ENCODE data around the gene TRIM2.
"Not testable (repeated sequence)": the region's sequence is repeated elsewhere in the genome, so short reads cannot be mapped to it uniquely, and the experiment has no call there.

Gene TRIM2

DNA sequence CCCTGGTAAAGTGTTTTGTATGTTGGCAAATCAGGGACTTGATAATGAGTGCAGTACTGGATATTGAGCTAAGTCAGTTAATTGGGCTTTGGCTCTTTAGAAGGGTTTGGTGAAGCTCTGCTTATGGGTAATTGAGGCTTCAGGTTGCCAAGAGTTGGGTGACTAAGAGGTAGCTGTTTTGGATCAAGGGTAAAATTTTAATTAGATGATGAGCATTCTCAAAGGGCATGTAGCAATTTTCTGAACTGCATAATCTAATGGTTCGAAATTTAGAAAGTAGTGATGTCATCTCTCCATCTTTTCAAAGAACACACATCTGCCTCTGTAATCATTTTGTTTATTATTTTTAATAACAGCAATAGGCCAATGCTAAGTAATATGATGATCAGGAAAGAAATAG lies 5.5 kb upstream of the TRIM2 start:
- H3K27ac ChIP-seq, result no peak overlapping the region
- TF ChIP-seq, protein P1, sequence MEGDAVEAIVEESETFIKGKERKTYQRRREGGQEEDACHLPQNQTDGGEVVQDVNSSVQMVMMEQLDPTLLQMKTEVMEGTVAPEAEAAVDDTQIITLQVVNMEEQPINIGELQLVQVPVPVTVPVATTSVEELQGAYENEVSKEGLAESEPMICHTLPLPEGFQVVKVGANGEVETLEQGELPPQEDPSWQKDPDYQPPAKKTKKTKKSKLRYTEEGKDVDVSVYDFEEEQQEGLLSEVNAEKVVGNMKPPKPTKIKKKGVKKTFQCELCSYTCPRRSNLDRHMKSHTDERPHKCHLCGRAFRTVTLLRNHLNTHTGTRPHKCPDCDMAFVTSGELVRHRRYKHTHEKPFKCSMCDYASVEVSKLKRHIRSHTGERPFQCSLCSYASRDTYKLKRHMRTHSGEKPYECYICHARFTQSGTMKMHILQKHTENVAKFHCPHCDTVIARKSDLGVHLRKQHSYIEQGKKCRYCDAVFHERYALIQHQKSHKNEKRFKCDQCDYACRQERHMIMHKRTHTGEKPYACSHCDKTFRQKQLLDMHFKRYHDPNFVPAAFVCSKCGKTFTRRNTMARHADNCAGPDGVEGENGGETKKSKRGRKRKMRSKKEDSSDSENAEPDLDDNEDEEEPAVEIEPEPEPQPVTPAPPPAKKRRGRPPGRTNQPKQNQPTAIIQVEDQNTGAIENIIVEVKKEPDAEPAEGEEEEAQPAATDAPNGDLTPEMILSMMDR (conservative IDR thresholded peaks at IDR 0.05; ENCODE audit: low read depth), result no peak
- ChIA-PET POLR2A (ENCODE audit: low non-redundant PET) (no interaction called here), CTCF (no interaction called here)
- no peak for DNase-seq (ENCODE audit: low spot score)

GRCh38 chr4:153203746-153204145 lies 497 bp upstream of the TRIM2 start:
- H3K27ac ChIP-seq; POLR2A ChIA-PET (ENCODE audit: low non-redundant PET); CTCF ChIA-PET; DNase-seq (ENCODE audit: low spot score): not testable (repeated sequence)

DNA sequence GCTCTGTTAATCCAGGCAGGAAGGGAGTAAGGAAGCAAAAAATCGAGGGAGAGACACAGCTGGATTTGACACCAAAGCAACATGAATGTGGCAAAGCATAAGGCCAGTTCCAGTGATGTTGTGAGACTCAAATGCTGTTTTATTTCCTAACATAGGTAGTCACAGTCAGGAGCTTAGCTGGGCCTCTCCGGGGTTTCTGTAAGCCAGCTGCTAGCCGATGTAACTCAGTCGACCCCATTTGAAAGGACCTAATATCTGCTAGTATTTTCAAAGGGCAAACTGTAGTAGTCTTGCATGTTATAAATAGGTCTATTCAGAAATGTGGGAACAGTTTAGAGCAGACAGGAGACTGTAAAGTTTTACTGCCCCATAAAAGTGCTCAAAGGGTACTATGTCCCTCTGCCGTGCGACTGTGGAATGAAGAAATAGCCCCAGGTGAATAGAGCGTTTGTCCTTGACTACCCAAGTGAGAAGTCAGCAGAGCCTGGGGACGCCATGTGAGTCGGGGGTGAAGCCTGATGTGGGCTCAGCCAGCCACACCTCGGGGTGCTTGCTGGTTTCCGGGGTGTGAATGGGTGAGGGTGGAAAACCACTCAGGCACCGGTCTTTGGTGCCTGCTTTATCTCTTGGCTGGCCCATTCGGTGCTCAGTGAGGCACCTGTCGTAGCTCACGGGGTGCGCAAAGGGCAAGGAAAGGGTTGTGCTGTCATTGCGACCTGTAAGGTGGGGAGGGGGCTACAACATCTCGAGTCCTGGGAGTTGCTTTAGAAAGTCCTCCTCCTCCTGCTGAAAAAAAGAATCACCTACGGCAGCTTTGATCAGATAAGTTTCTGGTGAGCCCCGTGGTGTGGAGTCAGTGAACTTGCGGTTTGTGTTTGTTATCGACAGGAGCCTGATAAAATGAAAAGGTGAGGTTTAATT lies 745 bp downstream of the TRIM2 start:
- TF ChIP-seq, protein P1 (conservative IDR thresholded peaks at IDR 0.05; ENCODE audit: low read depth), result no peak
- ChIA-PET CTCF (interaction anchor here (0.6 kb wide), 3 partner anchors 46 to 214 kb away, joined by 3 to 6 read pairs (median 4); no protein-coding TSS in a partner anchor), POLR2A (ENCODE audit: low non-redundant PET) (no interaction called here)
- no peak overlapping the region for H3K27ac ChIP-seq
- no peak for DNase-seq (ENCODE audit: low spot score)

DNA sequence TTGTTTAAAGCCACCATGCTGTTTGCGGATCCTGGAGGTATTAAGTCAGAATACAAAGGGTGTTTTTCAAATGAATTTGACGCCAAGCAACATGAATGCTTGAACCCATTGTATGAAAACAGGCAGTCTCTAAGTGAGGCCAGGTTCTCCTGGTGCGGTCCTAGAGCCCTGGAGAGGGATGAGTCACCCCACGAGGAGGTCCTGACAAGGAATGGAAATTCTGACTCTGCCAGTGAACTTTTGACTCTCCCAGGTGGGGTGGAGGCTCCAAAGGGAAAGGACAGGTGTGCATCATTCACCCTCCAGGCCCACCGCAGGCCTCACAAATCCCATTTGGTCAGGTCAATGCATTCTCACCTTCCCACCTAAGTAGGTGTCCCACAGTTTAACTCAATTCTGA lies 1.5 kb downstream of the TRIM2 start:
- TF ChIP-seq, protein P1 (conservative IDR thresholded peaks at IDR 0.05; ENCODE audit: low read depth), result no peak
- CTCF ChIA-PET, result interaction anchor here (0.6 kb wide), 1 partner anchor 46 kb away, joined by 6 read pairs; no protein-coding TSS in a partner anchor
- peak; percentile 62 for DNase-seq (ENCODE audit: low spot score)
- POLR2A ChIA-PET (ENCODE audit: low non-redundant PET), result no interaction called here
- no peak overlapping the region for H3K27ac ChIP-seq

DNA sequence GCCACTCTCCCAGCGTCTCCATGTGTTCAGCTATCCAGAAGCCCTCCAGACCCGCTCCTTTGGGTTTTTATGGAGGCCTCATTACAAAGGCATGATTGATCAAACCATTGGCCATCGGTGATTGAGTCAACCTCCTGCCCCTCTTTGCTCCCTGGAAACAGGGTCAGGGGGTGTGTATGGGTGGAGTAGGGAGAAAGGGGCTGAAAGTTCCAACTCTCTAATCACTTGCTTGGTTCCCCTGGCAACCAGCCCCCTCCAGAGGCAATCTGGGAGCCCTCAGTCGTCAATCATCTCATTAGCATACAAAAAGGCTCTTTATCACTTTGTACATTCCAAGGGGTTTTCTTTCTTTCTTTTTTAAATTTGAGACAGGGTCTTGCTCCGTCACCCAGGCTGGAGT lies 2.3 kb downstream of the TRIM2 start:
- H3K27ac ChIP-seq, result no peak overlapping the region
- DNase-seq (ENCODE audit: low spot score), result no peak
- ChIA-PET POLR2A (ENCODE audit: low non-redundant PET) (no interaction called here), CTCF (no interaction called here)
- TF ChIP-seq, protein P1 (conservative IDR thresholded peaks at IDR 0.05; ENCODE audit: low read depth), result no peak

DNA sequence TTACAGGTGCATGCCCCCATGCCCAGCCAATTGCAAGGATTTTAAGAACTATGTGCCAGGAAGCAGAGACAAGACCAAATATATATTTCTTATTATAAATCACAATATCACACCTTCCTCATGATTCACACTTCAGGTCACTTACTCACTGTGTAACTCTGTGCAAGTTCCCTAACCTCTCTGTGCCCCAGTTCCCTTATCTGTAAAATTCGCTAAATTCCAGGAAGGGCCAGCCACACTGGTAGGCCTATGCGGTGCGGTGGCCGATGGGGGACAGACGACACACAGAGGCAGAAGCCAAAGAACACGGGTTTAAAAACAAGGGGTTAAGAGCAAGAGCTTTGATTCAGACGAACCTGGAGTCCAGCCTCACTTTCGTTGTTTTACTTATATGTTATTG lies 2.8 kb downstream of the TRIM2 start:
- CTCF ChIA-PET, result no interaction called here

More for the DNA sequence above, 2.8 kb downstream of the TRIM2 start:
- TF ChIP-seq, protein P1 (conservative IDR thresholded peaks at IDR 0.05; ENCODE audit: low read depth), result no peak
- no peak overlapping the region for H3K27ac ChIP-seq
- POLR2A ChIA-PET (ENCODE audit: low non-redundant PET), result no interaction called here
- DNase-seq (ENCODE audit: low spot score), result no peak

Measured in RWPE1 (cell line).